HEK293 (cell line): ENCODE measurements around the gene KIF11.

Experiments used
- FEZF1 ChIP-seq: fragments of 450-650 bp; formaldehyde crosslinking; IDR thresholded peaks from 2 replicates; pipeline ENCODE4 v1.5.1; 2016; ENCODE audit warnings: missing biosample characterization, missing genetic modification characterization
- GLIS2 ChIP-seq: fragments of 450-650 bp; formaldehyde crosslinking; IDR thresholded peaks from 2 replicates; pipeline ENCODE4 v1.5.1; 2016; ENCODE audit warnings: missing biosample characterization, missing genetic modification characterization
- KLF1 ChIP-seq: fragments of 450-650 bp; formaldehyde crosslinking; IDR thresholded peaks from 2 replicates; pipeline ENCODE4 v1.5.1; 2016; ENCODE audit warnings: missing biosample characterization, missing genetic modification characterization
- SALL2 ChIP-seq: fragments of 450-650 bp; formaldehyde crosslinking; IDR thresholded peaks from 2 replicates; pipeline ENCODE4 v1.5.0; 2017; ENCODE audit warnings: missing biosample characterization, mild to moderate bottlenecking, missing genetic modification characterization, borderline replicate concordance
- SP2 ChIP-seq: fragments of 450-650 bp; formaldehyde crosslinking; IDR thresholded peaks from 2 replicates; pipeline ENCODE4 v1.5.1; 2016; ENCODE audit warnings: missing biosample characterization, missing genetic modification characterization
- TCF7L2 ChIP-seq: IDR thresholded peaks from 2 replicates; pipeline ENCODE4 v1.6.1; 2011; ENCODE audit warnings: low read depth, mild to moderate bottlenecking, inconsistent platforms, low read length, moderate library complexity, borderline replicate concordance
- ZBTB1 ChIP-seq: fragments of 450-650 bp; formaldehyde crosslinking; IDR thresholded peaks from 2 replicates; pipeline ENCODE4 v1.5.1; 2016; ENCODE audit warnings: missing biosample characterization, missing genetic modification characterization
- ZFHX2 ChIP-seq: fragments of 450-650 bp; formaldehyde crosslinking; conservative IDR thresholded peaks from 2 replicates; pipeline ENCODE4 v1.5.1; 2016; ENCODE audit warnings: missing biosample characterization, missing genetic modification characterization
- ZFP41 ChIP-seq: fragments of 450-650 bp; formaldehyde crosslinking; IDR thresholded peaks from 2 replicates; pipeline ENCODE4 v1.5.1; 2016; ENCODE audit warnings: missing biosample characterization, missing genetic modification characterization, borderline replicate concordance
- ZNF10 ChIP-seq: fragments of 450-650 bp; formaldehyde crosslinking; IDR thresholded peaks from 2 replicates; pipeline ENCODE4 v1.5.1; 2017; ENCODE audit warnings: missing biosample characterization, missing genetic modification characterization
- ZNF157 ChIP-seq: fragments of 450-650 bp; formaldehyde crosslinking; IDR thresholded peaks from 2 replicates; pipeline ENCODE4 v1.5.1; 2016; ENCODE audit warnings: missing biosample characterization, missing genetic modification characterization
- ZNF175 ChIP-seq: fragments of 450-650 bp; formaldehyde crosslinking; IDR thresholded peaks from 2 replicates; pipeline ENCODE4 v1.5.1; 2016; ENCODE audit warnings: missing biosample characterization, missing genetic modification characterization
- ZNF311 ChIP-seq: fragments of 450-650 bp; formaldehyde crosslinking; IDR thresholded peaks from 2 replicates; pipeline ENCODE4 v1.5.1; 2017; ENCODE audit warnings: missing biosample characterization, missing genetic modification characterization, borderline replicate concordance
- ZNF335 ChIP-seq: fragments of 450-650 bp; formaldehyde crosslinking; conservative IDR thresholded peaks from 2 replicates; pipeline ENCODE4 v1.5.1; 2016; ENCODE audit warnings: missing biosample characterization, missing genetic modification characterization
- ZNF473 ChIP-seq: fragments of 450-650 bp; formaldehyde crosslinking; IDR thresholded peaks from 2 replicates; pipeline ENCODE4 v1.5.1; 2017; ENCODE audit warnings: missing biosample characterization, missing genetic modification characterization
- ZNF558 ChIP-seq: fragments of 450-650 bp; formaldehyde crosslinking; IDR thresholded peaks from 2 replicates; pipeline ENCODE4 v1.5.1; 2016; ENCODE audit warnings: missing biosample characterization, missing genetic modification characterization
- ZNF585B ChIP-seq: fragments of 450-650 bp; formaldehyde crosslinking; IDR thresholded peaks from 2 replicates; pipeline ENCODE4 v1.5.1; 2016; ENCODE audit warnings: missing biosample characterization, missing genetic modification characterization
- ZNF654 ChIP-seq: fragments of 450-650 bp; formaldehyde crosslinking; IDR thresholded peaks from 2 replicates; pipeline ENCODE4 v1.5.1; 2016; ENCODE audit warnings: low read depth, missing biosample characterization, missing genetic modification characterization
- ZNF707 ChIP-seq: fragments of 450-650 bp; formaldehyde crosslinking; IDR thresholded peaks from 2 replicates; pipeline ENCODE4 v1.5.1; 2016; ENCODE audit warnings: missing biosample characterization, missing genetic modification characterization
- ZNF768 ChIP-seq: fragments of 450-650 bp; formaldehyde crosslinking; IDR thresholded peaks from 2 replicates; pipeline ENCODE4 v1.5.1; 2018; ENCODE audit warnings: missing biosample characterization, mild to moderate bottlenecking, missing genetic modification characterization
- TF ChIP-seq, protein P1 (sequence below): fragments of 450-650 bp; formaldehyde crosslinking; IDR thresholded peaks from 2 replicates; pipeline ENCODE4 v1.5.1; 2016; ENCODE audit warnings: missing biosample characterization, missing genetic modification characterization
- TF ChIP-seq, protein P2 (sequence below): fragments of 450-650 bp; formaldehyde crosslinking; IDR thresholded peaks from 2 replicates; pipeline ENCODE4 v1.5.1; 2016; ENCODE audit warnings: missing biosample characterization, missing genetic modification characterization
- TF ChIP-seq, protein P3 (sequence below): fragments of 450-650 bp; IDR thresholded peaks from 2 replicates; pipeline ENCODE4 v1.5.1; 2018; ENCODE audit warnings: missing biosample characterization, mild to moderate bottlenecking, missing genetic modification characterization
- TF ChIP-seq, protein P4 (sequence below): fragments of 450-650 bp; formaldehyde crosslinking; optimal IDR thresholded peaks from 2 replicates; pipeline ENCODE3; 2016; ENCODE audit warnings: missing biosample characterization, mild to moderate bottlenecking, missing genetic modification characterization
- TF ChIP-seq, protein P5 (sequence below): fragments of 450-650 bp; formaldehyde crosslinking; IDR thresholded peaks from 2 replicates; pipeline ENCODE4 v1.5.1; 2016; ENCODE audit warnings: missing biosample characterization, missing genetic modification characterization
- TF ChIP-seq, protein P6 (sequence below): fragments of 450-650 bp; formaldehyde crosslinking; IDR thresholded peaks from 2 replicates; pipeline ENCODE4 v1.5.1; 2017; ENCODE audit warnings: missing biosample characterization, missing genetic modification characterization
- TF ChIP-seq, protein P7 (sequence below): fragments of 450-650 bp; formaldehyde crosslinking; IDR thresholded peaks from 2 replicates; pipeline ENCODE4 v1.5.1; 2016; ENCODE audit warnings: missing biosample characterization, missing genetic modification characterization

KIF11 gene

DNA sequence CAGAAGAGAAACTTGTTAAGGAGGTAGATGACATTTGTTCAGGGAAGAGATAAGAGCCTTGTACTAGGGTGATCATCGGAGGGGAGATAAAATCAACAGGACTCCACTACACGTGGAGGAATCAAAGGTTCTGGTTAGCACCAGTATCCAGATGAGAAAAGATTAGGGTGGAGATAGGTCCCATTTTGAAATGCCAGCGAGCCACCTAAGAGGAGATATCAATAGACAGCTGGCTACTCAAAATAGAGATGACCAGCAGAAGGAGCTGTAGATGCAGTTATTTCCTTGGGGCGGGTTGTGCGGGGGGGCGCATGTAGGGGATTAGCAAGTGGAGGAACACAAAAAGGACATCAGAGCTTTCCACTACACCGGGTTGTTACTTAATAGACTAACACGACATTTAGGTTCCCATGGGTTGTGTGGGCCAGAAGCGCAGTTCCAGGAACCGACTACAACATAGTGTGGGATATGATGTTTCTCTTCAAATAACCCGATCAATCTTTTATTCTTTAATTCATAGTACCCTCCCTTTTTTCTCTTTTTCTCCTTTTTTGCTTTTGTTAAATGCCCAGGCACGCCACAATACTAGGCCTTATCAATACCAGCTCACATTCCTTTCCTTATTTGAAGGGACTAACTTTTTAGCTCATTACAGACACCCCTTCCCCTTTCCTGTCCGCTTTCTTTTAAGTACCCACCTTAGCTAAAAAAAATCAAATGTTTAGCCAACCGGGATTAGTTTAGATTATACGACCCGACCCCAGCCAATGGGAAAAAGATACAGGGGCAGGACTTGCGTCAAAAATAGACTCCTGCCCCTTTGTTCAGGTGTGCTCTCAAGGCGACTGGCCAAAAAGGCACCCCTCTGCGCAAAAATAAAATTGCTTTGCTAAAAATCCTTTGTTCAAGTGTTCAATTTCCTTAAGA, 2.0 kb upstream of the KIF11 start (continued):
- TF ChIP-seq ZNF707: no peak
- TF ChIP-seq FEZF1 (tag by site-specific recombination): peak; percentile 84
- TF ChIP-seq SP2 (tag by site-specific recombination): no peak
- TF ChIP-seq ZNF585B (tag by site-specific recombination): no peak
- TF ChIP-seq, protein P1, sequence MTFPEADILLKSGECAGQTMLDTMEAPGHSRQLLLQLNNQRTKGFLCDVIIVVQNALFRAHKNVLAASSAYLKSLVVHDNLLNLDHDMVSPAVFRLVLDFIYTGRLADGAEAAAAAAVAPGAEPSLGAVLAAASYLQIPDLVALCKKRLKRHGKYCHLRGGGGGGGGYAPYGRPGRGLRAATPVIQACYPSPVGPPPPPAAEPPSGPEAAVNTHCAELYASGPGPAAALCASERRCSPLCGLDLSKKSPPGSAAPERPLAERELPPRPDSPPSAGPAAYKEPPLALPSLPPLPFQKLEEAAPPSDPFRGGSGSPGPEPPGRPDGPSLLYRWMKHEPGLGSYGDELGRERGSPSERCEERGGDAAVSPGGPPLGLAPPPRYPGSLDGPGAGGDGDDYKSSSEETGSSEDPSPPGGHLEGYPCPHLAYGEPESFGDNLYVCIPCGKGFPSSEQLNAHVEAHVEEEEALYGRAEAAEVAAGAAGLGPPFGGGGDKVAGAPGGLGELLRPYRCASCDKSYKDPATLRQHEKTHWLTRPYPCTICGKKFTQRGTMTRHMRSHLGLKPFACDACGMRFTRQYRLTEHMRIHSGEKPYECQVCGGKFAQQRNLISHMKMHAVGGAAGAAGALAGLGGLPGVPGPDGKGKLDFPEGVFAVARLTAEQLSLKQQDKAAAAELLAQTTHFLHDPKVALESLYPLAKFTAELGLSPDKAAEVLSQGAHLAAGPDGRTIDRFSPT (tag by site-specific recombination): no peak
- TF ChIP-seq, protein P2, sequence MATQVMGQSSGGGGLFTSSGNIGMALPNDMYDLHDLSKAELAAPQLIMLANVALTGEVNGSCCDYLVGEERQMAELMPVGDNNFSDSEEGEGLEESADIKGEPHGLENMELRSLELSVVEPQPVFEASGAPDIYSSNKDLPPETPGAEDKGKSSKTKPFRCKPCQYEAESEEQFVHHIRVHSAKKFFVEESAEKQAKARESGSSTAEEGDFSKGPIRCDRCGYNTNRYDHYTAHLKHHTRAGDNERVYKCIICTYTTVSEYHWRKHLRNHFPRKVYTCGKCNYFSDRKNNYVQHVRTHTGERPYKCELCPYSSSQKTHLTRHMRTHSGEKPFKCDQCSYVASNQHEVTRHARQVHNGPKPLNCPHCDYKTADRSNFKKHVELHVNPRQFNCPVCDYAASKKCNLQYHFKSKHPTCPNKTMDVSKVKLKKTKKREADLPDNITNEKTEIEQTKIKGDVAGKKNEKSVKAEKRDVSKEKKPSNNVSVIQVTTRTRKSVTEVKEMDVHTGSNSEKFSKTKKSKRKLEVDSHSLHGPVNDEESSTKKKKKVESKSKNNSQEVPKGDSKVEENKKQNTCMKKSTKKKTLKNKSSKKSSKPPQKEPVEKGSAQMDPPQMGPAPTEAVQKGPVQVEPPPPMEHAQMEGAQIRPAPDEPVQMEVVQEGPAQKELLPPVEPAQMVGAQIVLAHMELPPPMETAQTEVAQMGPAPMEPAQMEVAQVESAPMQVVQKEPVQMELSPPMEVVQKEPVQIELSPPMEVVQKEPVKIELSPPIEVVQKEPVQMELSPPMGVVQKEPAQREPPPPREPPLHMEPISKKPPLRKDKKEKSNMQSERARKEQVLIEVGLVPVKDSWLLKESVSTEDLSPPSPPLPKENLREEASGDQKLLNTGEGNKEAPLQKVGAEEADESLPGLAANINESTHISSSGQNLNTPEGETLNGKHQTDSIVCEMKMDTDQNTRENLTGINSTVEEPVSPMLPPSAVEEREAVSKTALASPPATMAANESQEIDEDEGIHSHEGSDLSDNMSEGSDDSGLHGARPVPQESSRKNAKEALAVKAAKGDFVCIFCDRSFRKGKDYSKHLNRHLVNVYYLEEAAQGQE (tag by site-specific recombination): no peak
- TF ChIP-seq ZNF175 (tag by site-specific recombination): no peak
- TF ChIP-seq, protein P3, sequence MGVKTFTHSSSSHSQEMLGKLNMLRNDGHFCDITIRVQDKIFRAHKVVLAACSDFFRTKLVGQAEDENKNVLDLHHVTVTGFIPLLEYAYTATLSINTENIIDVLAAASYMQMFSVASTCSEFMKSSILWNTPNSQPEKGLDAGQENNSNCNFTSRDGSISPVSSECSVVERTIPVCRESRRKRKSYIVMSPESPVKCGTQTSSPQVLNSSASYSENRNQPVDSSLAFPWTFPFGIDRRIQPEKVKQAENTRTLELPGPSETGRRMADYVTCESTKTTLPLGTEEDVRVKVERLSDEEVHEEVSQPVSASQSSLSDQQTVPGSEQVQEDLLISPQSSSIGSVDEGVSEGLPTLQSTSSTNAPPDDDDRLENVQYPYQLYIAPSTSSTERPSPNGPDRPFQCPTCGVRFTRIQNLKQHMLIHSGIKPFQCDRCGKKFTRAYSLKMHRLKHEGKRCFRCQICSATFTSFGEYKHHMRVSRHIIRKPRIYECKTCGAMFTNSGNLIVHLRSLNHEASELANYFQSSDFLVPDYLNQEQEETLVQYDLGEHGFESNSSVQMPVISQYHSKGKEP: no peak
- TF ChIP-seq ZNF768 (tag by site-specific recombination): no peak
- peak; percentile 29; the same call in 1 of the 2 replicates for TF ChIP-seq GLIS2 (tag by site-specific recombination)
- TF ChIP-seq, protein P4, sequence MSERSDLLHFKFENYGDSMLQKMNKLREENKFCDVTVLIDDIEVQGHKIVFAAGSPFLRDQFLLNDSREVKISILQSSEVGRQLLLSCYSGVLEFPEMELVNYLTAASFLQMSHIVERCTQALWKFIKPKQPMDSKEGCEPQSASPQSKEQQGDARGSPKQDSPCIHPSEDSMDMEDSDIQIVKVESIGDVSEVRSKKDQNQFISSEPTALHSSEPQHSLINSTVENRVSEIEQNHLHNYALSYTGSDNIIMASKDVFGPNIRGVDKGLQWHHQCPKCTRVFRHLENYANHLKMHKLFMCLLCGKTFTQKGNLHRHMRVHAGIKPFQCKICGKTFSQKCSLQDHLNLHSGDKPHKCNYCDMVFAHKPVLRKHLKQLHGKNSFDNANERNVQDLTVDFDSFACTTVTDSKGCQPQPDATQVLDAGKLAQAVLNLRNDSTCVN (tag by site-specific recombination): no peak
- no peak for TF ChIP-seq ZNF311 (tag by site-specific recombination)
- TF ChIP-seq TCF7L2: no peak
- TF ChIP-seq ZNF10: no peak
- no peak for TF ChIP-seq ZNF558
- TF ChIP-seq, protein P5, sequence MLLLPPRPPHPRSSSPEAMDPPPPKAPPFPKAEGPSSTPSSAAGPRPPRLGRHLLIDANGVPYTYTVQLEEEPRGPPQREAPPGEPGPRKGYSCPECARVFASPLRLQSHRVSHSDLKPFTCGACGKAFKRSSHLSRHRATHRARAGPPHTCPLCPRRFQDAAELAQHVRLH (tag by site-specific recombination): no peak
- TF ChIP-seq SALL2 (tag by site-specific recombination): no peak
- TF ChIP-seq ZNF157 (tag by site-specific recombination): no peak
- peak; percentile 67 for TF ChIP-seq ZNF654
- TF ChIP-seq ZFP41 (tag by site-specific recombination): no peak
- TF ChIP-seq KLF1: no peak
- peak; percentile 57 for TF ChIP-seq ZNF335 (tag by site-specific recombination)
- no peak for TF ChIP-seq ZNF473 (tag by site-specific recombination)
- TF ChIP-seq, protein P6, sequence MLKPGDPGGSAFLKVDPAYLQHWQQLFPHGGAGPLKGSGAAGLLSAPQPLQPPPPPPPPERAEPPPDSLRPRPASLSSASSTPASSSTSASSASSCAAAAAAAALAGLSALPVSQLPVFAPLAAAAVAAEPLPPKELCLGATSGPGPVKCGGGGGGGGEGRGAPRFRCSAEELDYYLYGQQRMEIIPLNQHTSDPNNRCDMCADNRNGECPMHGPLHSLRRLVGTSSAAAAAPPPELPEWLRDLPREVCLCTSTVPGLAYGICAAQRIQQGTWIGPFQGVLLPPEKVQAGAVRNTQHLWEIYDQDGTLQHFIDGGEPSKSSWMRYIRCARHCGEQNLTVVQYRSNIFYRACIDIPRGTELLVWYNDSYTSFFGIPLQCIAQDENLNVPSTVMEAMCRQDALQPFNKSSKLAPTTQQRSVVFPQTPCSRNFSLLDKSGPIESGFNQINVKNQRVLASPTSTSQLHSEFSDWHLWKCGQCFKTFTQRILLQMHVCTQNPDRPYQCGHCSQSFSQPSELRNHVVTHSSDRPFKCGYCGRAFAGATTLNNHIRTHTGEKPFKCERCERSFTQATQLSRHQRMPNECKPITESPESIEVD (tag by site-specific recombination): no peak
- TF ChIP-seq, protein P7, sequence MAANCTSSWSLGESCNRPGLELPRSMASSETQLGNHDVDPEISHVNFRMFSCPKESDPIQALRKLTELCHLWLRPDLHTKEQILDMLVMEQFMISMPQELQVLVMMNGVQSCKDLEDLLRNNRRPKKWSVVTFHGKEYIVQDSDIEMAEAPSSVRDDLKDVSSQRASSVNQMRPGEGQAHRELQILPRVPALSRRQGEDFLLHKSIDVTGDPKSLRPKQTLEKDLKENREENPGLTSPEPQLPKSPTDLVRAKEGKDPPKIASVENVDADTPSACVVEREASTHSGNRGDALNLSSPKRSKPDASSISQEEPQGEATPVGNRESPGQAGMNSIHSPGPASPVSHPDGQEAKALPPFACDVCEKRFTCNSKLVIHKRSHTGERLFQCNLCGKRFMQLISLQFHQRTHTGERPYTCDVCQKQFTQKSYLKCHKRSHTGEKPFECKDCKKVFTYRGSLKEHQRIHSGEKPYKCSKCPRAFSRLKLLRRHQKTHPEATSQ (tag by site-specific recombination): no peak
- TF ChIP-seq ZBTB1: no peak
- TF ChIP-seq ZFHX2 (tag by site-specific recombination): no peak
